RWPE2 (cell line): ENCODE results near the gene TKTL1.
"Not testable (repeated sequence)": the region's sequence is repeated elsewhere in the genome, so short reads cannot be mapped to it uniquely, and the experiment has no call there.

ENCODE experiments used
- ATAC-seq: fragments of 200-7000 bp; cut with Tn5 transposase; 3 replicates; pipeline ENCODE4 v1.9.1; 2021; ENCODE audit warnings: low read depth
- DNase-seq: peaks from one replicate; pipeline ENCODE4 v3.0.0-alpha.2; 2020; ENCODE audit warnings: low spot score
- H3K27ac ChIP-seq: fragments of 450-650 bp; 2 replicates; pipeline ENCODE4 v1.5.1; 2017; ENCODE audit warnings: mild to moderate bottlenecking; ENCODE audit not compliant: poor library complexity, severe bottlenecking
- H3K27me3 ChIP-seq: fragments of 250-450 bp; sonication (Bioruptor Pico); 2 replicates; pipeline ENCODE4 v1.5.1; 2021; ENCODE audit warnings: mild to moderate bottlenecking, moderate library complexity; ENCODE audit not compliant: insufficient read depth, poor library complexity, severe bottlenecking
- H3K36me3 ChIP-seq: fragments of 250-450 bp; sonication (Bioruptor Pico); 2 replicates; pipeline ENCODE4 v1.5.1; 2020; ENCODE audit warnings: low read depth, mild to moderate bottlenecking, moderate library complexity
- H3K4me1 ChIP-seq: fragments of 250-450 bp; sonication (Bioruptor Pico); 2 replicates; pipeline ENCODE4 v1.5.1; 2021; ENCODE audit warnings: mild to moderate bottlenecking, moderate library complexity; ENCODE audit not compliant: insufficient read depth, poor library complexity, severe bottlenecking
- H3K4me3 ChIP-seq: fragments of 250-450 bp; sonication (Bioruptor Pico); 2 replicates; pipeline ENCODE4 v1.5.1; 2021; ENCODE audit warnings: mild to moderate bottlenecking, moderate library complexity; ENCODE audit not compliant: severe bottlenecking
- H3K9me3 ChIP-seq: fragments of 250-450 bp; sonication (Bioruptor Pico); 2 replicates; pipeline ENCODE4 v1.5.1; 2021; ENCODE audit warnings: mild to moderate bottlenecking, moderate library complexity; ENCODE audit not compliant: severe bottlenecking
- CTCF ChIP-seq: fragments of 450-650 bp; IDR thresholded peaks from one replicate; pipeline ENCODE4 v1.5.1; 2017; ENCODE audit warnings: mild to moderate bottlenecking, moderate library complexity; ENCODE audit not compliant: poor library complexity, severe bottlenecking

TKTL1 gene

GRCh38 chrX:154294791-154295574 lies 612 bp upstream of the TKTL1 start, which contains the start of gene TEX28:
TEX28 (minus strand) TSS chrX:154295124; CDS start chrX:154292117, 3,007 bp downstream.
- H3K36me3 ChIP-seq: no peaks in the 10 kb centered on the region
- no peak for DNase-seq
- H3K27ac ChIP-seq: no peak within 1 kb of the TSS
- H3K9me3 ChIP-seq: no peaks in the 10 kb centered on the region
- no peak for ATAC-seq
- no peak within 1 kb of the TSS for H3K4me3 ChIP-seq
- TF ChIP-seq CTCF: no peak
- no peaks in the 10 kb centered on the region for H3K27me3 ChIP-seq
- no peaks in the 10 kb centered on the region for H3K4me1 ChIP-seq

GRCh38 chrX:154296731-154297130 lies 1.1 kb downstream of the TKTL1 start:
- H3K9me3 ChIP-seq: no peaks in the 10 kb centered on the region
- no peak overlapping the region for H3K27ac ChIP-seq
- no peaks in the 10 kb centered on the region for H3K27me3 ChIP-seq
- no peak for TF ChIP-seq CTCF
- no peaks in the 10 kb centered on the region for H3K36me3 ChIP-seq
- no peak for ATAC-seq
- no peak for DNase-seq
- H3K4me1 ChIP-seq: no peaks in the 10 kb centered on the region
- no peak overlapping the region for H3K4me3 ChIP-seq

- no peaks in the 10 kb centered on the region for H3K4me1 ChIP-seq
- H3K4me3 ChIP-seq: no peak overlapping the region
- DNase-seq: no peak
- H3K27me3 ChIP-seq: no peaks in the 10 kb centered on the region
- no peaks in the 10 kb centered on the region for H3K36me3 ChIP-seq
- H3K27ac ChIP-seq: no peak overlapping the region
- H3K9me3 ChIP-seq: no peaks in the 10 kb centered on the region
- TF ChIP-seq CTCF: no peak
- no peak for ATAC-seq
Observed at GRCh38 chrX:154298312-154298711, 2.7 kb downstream of the TKTL1 start.

GRCh38 chrX:154300816-154301215 lies 5.2 kb downstream of the TKTL1 start:
- DNase-seq (no peak), ATAC-seq (no peak)
- Histone ChIP-seq H3K27me3 (no peaks in the 10 kb centered on the region), H3K36me3 (no peaks in the 10 kb centered on the region), H3K9me3 (no peaks in the 10 kb centered on the region), H3K4me3 (no peak overlapping the region), H3K4me1 (no peaks in the 10 kb centered on the region), H3K27ac (no peak overlapping the region)
- TF ChIP-seq CTCF: no peak

GRCh38 chrX:154302998-154303397 lies 7.4 kb downstream of the TKTL1 start:
- H3K4me1 ChIP-seq, H3K27ac ChIP-seq, H3K9me3 ChIP-seq, ATAC-seq, H3K27me3 ChIP-seq, DNase-seq, H3K4me3 ChIP-seq, H3K36me3 ChIP-seq: not testable (repeated sequence)
